ENCODE data around the gene USP44.

DNA sequence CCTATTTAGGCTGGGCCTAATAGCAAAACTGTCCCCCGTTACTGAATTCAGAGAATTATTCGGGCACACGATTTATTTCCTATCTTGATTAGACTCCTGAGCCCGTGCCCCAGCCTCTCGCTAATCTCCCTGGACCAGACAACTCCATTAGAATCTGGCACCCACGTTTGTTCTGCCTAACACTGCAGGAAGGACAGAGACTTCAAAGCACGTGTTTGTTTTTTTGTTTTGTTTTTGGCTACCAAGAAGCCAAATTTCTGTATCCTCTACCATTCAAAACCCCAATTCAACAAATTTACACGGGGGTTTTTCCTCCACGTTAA is 4.8 kb downstream of the USP44 start:
- TF ChIP-seq, protein P1, sequence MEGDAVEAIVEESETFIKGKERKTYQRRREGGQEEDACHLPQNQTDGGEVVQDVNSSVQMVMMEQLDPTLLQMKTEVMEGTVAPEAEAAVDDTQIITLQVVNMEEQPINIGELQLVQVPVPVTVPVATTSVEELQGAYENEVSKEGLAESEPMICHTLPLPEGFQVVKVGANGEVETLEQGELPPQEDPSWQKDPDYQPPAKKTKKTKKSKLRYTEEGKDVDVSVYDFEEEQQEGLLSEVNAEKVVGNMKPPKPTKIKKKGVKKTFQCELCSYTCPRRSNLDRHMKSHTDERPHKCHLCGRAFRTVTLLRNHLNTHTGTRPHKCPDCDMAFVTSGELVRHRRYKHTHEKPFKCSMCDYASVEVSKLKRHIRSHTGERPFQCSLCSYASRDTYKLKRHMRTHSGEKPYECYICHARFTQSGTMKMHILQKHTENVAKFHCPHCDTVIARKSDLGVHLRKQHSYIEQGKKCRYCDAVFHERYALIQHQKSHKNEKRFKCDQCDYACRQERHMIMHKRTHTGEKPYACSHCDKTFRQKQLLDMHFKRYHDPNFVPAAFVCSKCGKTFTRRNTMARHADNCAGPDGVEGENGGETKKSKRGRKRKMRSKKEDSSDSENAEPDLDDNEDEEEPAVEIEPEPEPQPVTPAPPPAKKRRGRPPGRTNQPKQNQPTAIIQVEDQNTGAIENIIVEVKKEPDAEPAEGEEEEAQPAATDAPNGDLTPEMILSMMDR (conservative IDR thresholded peaks at IDR 0.05; ENCODE audit: low read depth in 2 of 2) = no peak
- TF ChIP-seq, protein P2, sequence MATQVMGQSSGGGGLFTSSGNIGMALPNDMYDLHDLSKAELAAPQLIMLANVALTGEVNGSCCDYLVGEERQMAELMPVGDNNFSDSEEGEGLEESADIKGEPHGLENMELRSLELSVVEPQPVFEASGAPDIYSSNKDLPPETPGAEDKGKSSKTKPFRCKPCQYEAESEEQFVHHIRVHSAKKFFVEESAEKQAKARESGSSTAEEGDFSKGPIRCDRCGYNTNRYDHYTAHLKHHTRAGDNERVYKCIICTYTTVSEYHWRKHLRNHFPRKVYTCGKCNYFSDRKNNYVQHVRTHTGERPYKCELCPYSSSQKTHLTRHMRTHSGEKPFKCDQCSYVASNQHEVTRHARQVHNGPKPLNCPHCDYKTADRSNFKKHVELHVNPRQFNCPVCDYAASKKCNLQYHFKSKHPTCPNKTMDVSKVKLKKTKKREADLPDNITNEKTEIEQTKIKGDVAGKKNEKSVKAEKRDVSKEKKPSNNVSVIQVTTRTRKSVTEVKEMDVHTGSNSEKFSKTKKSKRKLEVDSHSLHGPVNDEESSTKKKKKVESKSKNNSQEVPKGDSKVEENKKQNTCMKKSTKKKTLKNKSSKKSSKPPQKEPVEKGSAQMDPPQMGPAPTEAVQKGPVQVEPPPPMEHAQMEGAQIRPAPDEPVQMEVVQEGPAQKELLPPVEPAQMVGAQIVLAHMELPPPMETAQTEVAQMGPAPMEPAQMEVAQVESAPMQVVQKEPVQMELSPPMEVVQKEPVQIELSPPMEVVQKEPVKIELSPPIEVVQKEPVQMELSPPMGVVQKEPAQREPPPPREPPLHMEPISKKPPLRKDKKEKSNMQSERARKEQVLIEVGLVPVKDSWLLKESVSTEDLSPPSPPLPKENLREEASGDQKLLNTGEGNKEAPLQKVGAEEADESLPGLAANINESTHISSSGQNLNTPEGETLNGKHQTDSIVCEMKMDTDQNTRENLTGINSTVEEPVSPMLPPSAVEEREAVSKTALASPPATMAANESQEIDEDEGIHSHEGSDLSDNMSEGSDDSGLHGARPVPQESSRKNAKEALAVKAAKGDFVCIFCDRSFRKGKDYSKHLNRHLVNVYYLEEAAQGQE (IDR thresholded peaks at IDR 0.05; ENCODE audit: unreplicated experiment) = no peak

Measured in GM23338 (cell line).